GM21381 (cell line): ENCODE measurements around the gene ZNF24.
A peak's percentile ranks its signal among the peaks of the same experiment; 100 is the strongest.

Experiments
- ATAC-seq: cut with Tn5 transposase; IDR thresholded peaks from one replicate; pipeline ENCODE4 v1.9.1; 2021; ENCODE audit warnings: mild to moderate bottlenecking, moderate library complexity; ENCODE audit not compliant: unreplicated experiment

Gene ZNF24

DNA sequence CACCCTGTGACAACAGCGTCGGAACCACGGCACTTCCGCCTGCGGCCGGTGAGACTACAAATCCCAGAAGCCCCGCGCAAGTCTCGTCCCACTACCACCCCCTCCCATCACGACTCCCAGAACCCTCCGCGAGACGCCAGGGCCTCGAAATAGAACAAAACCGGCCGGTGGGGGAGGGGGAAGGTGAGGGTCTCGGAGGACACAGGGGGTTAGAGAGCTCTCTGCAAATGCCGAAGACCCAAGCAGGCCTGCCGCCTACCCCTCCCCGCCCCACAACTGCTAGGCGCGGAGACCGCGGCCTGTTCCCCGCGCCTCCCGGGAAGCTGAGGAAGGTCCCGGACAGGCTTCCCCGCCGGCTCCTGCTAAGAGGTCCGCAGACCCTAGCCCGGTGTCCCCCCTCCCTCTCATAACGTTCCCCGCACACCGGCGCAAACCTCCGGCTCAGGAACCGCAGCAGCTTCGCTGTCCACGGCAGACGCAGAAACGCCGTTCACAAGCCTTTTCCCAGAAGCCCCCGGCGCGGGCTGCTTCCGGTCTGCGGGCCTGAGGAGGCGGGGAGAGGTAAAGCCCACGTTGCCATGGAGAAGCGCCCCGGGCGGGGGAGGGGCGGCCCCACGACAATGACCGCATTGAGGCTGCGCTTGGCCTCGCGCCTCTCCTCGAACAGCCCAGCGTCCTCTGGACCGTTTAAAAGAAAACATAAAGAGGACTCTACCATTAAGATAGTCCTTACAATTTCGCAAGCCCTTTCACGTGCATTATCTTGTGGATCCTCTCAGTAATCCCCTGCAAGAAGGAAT, at the start of gene ZNF24:
Gene ZNF24, minus strand, starts transcription at position 485 of the 800 bp plus-strand sequence. CDS start 3,770 bp downstream, outside the sequence.
- ATAC-seq: peak; percentile 91

DNA sequence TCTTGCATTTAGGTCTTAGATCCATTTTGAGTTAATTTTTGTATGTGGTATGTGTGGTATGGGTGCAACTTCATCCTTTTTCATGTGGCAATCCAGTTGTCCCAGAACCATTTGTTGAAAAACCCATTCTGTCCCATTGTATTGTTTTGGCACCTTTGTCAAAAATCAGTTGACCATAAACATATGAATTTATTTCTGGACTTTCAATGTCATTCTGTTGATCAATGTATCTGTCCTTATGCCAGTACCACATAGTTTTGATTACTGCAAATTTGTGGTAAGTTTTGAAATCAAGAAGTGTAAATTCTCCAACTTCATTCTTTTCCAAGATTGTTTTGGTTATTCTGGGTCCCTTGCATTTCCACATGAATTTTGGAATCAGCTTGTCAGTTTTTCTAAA, 49.5 kb upstream of the ZNF24 start:
- no peak for ATAC-seq

DNA sequence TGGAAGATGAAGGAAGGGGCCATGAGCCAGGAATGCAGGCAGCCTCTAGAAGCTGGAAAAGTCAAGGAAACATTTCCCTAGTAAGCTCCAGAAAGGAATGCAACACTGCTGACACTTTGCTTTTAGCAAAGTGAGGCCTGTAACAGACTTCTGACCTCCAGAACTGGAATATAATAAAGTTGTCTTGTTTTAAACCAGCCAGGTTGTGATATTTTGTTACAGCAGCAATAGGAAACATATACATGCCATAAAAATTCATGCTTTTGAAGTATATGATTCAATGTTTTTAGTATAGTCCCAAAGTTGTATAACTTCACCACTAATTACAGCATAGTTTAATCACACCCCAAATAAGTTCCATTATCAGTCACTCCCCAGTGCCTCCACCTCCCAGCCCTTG, 48.2 kb upstream of the ZNF24 start:
- no peak for ATAC-seq

DNA sequence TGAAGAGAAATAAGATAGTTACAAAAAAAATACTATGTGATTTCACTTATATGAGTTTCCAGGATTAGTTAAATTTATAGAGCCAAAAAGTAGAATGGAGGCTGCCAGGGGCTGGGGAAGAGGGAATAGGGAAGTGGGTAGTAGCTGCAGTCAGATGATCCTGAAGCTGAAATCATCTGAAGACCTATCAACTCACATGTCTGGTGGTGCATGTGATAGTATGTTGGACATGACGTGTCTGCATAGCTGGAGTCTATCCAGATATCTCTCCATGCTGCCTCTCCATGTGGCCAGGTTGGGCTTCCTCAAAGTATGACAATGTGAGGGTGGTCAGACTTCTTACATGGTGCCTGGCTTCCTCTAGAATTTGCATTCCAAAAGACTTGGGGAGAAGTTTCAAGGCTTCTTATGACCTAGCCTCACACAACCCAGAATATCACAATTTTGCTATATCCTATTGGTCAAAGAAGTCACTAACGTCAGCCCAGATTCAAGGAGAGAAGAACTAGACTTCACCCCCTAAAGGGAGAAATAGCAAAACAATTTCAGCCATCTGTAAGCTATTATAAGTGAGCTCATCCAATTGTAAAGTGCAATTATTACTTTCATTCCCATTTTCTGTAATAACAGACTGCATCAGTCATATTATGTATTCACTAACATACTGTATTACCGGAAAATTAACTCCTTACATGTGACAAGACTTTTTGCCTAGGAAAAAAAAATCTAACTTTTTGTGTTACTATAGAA, 46.9 kb upstream of the ZNF24 start:
- no peak for ATAC-seq

DNA sequence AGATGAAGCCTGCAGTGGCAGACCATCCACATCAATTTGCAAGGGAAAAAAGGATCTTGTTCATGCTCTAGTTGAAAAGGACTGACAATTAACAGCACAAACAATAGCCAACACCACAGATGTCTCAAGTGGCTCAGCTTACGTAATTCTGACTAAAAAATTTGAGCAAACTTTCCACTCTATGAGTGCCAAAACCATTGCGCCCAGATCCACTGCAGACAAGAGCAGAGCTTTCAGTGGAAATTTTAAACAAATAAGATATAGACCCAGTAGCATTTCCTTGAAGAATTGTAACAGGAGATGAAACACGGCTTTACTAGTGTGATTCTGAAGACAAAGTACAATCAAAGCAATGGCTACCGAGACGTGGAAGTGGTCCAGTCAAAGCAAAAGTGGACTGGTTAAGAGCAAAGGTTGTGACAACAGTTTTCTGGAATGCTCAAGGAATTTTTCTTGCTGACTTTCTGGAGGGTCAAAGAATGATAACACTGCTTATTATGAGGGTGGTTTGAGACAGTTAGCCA, 44.9 kb upstream of the ZNF24 start:
- ATAC-seq: no peak

DNA sequence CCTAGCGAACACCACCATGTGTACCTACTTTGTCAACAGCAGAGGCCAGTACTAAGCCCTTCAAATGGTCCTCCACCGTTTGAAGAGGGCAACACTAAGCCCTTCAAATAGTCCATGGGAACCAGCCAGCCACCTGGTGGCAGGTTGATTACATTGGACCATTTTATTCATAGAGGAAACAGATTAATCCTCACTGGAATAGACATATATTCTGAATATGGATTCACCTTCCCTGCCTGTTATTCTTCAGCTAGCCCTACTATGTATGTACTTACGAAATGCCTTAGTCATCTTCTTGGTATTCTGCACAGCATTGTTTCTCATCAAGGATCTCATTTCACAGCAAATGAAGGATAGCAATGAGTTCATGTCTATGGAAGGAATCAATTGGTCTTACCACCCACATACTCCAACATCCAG, 42.9 kb upstream of the ZNF24 start:
- peak; percentile 43 for ATAC-seq

DNA sequence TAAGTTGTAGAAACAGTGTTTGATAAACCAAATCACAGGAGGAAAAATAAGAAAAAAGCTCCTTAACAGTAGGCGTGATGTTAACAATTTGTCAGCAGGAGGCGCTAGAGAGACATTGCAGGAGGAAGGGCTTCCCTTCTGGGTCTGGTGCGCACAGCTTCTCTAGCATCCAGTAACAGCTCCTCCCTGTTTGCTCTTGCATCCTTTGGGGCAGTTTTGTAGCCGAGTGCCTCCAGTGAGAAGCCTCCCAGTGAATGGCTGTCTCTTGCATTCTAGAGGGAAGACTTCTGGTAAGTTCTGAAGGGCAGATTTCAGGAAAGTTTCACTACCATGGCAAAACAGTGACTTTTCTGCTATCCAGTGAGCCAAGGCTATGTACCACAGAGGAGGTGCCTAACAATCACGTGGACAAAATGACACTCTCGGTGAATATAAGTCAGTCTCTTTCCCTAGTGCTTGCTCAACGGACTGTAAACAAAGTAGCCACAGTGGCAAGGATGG, 42.4 kb upstream of the ZNF24 start:
- ATAC-seq: peak; percentile 65

DNA sequence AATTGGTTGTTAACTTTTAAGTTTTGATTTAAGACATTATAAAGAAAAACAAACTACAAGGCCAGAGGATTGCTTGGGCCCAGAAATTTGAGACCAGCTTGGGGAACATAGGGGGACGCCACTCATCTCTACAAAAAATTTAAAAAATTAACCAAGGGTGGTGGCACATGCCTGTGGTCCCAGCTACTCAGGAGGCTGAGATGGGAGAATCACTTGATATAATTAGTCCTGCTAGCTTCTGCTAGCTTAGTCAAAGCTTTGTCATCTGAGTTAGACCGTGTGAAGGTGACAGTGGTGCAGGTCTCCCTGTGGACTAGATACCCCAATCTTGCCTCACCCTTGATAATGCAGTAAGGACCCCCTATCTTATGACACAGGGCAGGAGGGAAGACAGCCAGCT, 38.9 kb upstream of the ZNF24 start:
- ATAC-seq: no peak

DNA sequence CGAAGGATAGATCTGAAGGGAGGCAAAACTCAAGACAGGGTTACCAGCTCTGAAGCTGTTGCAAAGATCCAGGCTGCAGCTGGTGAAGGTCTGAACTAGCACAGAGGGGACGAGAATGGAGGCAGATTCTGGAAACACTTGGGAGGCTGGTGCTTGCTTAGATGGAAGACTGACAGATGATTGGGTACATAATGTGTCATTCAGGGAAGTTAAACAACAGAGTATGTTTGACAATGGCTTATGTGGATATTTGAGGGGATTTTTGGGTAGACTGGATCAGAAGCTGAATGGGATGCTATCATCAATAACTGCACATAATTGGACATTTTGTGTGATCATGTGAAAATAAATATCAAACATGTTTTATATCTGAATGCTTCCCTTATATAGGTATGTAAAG, 35.2 kb upstream of the ZNF24 start:
- no peak for ATAC-seq

DNA sequence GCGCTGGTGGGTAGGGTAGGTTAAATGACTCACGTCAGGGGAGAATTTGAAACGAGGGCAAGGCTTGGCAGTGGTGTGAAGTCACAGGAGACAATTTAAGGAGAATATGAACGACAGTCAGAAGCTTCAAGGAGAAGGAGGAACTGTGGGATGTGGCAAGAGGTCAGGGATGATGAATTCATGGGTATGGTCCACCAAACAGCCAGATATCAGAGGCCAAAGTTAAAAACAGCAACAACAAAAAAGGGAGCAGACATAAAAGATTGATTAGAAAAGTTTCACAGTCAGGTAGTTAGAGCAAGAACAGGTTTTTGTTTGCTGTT, 34.3 kb upstream of the ZNF24 start:
- no peak for ATAC-seq

DNA sequence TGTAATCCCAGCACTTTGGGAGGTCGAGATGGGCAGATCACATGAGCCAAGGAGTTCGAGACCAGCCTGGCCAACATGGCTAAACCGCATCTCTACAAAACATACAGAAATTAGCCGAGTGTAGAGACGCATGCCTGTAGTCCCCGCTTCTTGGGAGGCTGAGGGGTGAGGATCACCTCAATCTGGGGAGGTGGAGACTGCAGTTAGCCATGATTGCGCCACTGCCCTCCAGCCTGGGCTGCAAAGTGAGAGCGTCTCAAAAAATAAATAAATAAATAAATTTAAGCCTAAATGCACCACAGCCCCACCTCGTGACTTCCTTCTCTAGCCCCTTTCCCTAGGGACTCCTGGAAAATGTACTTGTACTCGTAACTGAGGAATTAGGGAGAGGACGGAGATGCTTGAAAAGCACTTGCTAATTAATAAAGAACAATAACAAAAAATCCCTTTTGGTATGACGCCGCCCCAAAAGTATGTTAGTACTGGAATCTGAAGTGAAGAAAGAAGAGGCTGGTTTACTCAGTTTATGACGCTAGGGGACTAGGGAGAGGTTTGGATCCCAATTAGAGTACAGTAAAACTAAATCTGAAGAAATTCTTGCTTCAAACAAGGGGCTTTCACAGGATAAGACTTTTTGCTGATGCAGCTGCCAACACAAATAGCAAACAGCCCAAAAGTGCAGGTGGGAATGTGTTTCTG, 33.8 kb upstream of the ZNF24 start:
- ATAC-seq: no peak

DNA sequence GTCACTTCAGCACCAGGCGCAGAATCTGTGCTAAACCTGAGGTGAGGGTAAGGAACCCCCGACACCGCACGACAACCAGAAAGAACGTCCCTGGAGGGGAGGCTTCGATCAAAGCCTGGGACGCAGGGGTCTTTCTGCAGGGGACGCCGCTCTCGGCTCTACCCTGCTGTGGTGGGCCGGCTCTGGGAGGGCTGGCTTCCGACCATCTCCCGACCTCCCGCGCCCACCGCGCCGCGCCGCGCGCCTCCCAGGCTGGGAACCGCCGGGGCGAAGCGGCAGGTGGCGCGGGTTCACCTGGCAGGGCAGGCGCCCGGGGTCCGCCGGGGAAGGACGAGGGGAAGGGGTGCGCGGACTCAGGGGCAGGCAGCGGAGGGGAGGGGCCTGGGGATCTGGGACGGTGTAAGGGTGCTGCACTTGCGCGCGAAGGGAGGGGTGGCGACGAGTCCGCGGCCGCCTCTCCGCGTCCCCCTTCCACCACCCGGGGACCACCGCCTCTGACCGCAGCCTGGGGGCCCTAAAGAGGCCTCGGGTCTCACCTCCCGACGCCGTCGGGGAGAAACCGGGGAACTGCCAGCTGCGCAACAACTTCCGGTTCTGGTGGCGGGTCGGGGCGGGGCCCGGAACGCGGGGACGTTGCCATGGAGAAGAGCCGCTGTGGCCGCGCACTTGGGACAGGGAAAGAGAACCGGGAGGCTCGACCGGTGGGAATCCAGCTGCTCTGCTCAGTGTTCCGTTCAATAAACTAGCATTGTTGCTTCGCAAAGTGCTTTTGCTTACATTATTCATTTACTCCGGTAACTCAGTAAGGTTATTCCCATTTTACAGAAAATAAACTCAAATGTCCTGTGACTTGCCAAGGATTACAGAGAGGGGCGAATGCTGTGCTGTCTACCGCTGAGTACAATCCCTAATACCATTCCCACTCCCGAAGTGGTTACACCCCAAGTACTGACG, 32.8 kb upstream of the ZNF24 start, which contains the start of gene ZNF396:
Gene ZNF396, minus strand, starts transcription at position 596 of the 954 bp plus-strand sequence. CDS start 3,045 bp downstream, outside the sequence.
- ATAC-seq: peak; percentile 89

DNA sequence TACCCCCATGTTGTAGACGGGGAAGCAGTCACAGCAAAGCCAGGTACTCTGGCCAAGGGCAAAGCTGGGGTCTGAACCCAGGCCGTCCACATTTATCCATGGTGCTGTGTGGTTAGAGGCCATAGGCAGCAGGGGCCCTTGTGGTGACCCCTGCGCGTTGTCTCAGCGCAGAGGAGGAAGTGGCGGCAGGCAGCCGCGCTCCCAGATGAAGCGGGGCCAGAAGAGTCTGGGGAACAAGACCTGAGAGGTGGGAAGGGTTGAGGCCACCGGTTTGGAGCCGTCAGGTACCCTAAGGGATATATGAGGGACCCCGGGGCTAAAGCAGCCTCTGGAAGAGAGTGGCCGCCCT, 32.1 kb upstream of the ZNF24 start:
- ATAC-seq: peak; percentile 50

DNA sequence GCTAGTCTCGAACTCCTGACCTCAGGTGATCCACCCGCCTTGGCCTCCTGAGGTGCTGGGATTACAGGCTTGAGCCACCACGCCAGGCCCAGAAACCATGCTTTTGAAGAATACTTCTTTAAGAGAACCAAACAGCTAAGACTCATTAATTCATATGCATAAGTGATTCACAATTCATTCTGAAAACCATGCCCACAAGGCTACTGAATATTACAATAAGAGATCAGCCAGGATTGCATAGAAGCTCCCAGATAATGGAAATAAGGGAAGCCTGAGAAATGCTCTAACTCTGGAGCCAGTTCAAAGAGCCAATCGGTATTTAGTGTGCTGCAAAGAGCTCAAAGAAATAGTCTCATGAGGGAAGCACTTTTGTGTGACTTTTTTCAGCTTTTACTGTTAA, 30.5 kb upstream of the ZNF24 start:
- no peak for ATAC-seq

DNA sequence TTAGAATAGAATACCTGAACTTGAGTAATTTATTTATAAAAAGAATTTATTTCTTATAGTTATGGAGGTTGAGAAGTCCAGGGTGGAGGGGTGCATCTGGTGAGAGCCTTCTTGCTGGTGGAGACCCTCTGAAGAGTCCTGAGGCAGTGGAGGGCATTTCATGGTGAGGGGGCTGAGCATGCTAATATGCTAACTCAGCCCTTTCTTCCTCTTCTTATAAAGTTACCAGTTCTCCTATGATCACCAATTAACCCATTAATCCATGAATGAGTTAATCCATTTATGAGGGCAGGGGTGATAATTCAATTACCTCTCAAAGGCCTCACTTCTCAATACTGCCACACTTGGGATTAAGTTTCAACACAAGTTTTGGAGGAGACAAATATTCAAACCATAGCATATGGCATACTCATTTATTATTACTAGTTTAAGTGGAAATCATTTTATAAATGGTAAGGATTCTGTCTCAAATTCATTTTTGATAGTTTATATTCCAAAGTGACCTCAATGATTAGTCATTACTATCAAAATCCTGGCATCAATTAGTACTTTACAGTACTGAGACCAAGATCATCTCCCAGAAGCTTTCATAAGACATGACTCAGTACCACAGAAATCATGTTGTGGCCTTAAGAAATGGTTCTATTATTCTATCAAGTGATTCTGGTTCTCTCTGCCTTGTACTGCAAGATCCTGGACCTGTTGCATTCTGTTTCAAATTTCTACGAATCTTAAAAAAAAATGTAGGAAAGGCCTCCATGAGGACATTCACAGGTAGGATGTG, 27.4 kb upstream of the ZNF24 start:
- no peak for ATAC-seq

DNA sequence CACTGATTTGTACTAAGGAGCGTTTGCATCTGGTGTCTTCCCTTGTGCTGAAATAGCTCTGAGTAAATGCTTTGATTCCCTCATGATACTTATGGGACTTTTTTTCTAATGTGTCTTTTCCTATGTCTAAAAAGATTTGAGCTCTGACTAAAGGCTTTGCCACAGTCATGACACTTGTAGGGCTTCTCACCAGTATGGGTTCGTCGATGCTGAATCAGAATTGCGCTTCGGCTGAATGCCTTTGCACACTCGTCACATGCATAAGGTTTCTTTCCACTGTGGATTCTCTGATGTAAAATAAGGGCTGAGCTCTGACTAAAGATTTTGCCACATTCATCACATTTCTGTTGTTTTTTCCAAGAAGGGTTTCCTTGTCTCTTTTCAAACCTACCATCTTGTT, 24.9 kb upstream of the ZNF24 start:
- ATAC-seq: no peak

DNA sequence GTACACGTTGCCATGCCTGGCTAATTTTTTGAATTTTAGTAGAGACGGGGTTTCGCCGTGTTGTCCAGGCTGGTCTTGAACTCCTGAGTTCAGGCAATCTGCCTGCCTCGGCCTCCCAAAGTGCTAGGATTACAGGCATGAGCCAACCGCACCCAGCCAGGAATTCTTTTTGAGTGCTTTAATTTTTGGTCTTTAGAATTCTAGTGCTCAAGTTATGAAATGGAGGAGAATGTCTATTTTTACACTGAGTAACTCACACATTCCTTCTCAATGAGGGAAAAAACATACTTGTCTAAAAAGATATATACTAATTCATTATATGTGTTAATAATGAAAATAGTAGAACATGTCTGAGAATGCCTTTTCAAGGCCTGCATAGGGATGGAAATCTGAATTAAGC, 24.4 kb upstream of the ZNF24 start:
- ATAC-seq: no peak

DNA sequence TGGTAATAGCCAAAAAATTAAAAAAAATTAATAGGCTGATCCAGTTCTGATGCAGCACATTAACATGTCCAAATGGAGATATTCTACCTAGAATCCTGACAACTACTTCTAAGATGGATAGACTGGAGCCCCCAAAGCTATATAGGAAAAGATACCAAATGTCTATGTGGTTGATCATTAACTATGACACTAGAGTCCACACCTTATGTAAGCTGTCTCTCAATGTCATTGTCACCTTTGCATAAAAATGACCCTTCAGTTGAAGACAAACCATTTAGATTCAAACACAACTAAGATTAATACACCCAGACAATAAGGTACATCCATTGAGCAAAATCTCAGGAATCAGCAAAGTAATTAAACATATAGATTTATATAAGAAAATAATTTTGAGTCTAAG, 18.3 kb upstream of the ZNF24 start:
- no peak for ATAC-seq

DNA sequence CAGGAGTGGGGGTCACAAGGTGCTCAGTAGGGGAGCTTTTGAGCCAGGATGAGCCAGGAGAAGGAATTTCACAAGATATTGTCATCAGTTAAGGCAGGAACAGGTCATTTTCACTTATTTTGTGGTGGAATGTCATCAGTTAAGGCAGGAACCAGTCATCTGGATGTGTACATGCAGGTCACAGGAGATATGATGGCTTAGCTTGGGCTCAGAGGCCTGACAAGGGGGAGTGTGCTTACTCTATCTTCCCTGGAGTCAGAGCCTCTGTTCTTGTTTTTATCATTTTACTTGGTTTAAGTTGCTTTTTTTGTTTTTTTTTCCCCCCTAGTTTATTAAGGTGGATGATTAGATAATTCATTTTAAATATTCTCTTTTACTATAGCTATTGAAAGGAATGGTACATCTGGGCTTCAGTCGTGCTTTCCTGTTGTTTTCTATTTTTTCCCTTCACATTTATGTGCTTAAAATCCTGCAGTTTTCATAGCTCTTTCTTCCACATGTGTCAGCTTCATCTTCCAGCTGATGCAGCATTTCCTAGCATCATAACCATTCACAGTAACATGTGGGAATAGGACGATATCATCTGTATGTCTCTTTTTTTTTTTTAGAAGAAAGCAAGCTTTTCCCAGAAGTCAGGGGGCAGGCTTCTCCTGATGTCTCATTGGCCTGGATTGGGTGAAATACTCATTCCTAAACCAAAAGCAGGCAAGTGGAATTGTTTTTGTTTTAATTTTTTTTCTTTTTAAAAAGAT, 17.5 kb upstream of the ZNF24 start:
- no peak for ATAC-seq
